Measurements from ENCODE around the gene MRPL34. TPM values are rescaled to one million over a fixed set of nuclear protein-coding genes. Genes with fewer than 3 reads are reported as not detected.

Gene MRPL34
- total RNA-seq, 1 experiment from 2014 or later, result 78.9 TPM

DNA sequence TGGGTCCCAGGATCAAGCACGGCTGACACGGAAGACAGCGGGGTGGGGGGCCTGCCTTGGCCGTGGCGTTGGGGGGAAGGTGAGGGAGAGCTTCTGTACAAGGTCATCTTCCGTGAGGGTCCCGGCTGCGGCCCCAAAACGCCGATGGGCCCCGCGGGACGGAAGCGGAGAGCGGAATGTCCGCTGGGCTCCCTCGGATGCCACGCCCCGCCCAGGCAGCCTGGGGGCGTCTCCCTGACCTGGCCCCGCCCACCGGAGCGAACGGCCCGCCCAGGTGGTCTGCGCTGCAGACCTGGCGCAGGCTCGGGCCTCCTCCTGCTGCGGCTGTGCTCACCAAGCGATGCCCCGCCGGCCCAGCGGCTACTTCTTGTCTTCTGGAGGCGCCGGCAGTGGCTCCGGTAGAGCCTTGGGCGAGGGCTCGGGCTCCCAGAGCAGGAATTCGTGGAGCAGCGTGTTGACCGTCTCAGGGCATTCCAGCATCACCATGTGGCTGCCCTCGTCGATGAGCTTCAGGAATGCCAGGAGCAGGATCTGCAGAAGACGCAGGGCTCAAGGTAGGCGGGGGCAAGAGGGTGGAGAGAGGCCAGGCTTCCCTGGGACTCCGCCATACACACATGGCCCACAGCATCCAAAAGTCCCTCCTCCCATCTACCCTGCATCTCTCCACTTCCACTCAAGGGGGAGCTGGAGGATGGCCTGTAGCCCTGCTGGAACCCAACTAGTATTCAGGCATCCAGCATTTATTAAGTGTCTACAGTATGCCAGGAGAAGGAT, 13.2 kb upstream of the MRPL34 start:
- Mint-ChIP-seq H3K4me1 (ENCODE audit: low read depth, unreplicated experiment) (no peaks in the 10 kb centered on the region), H3K9me3 (ENCODE audit: unreplicated experiment) (no peaks in the 10 kb centered on the region), H3K27ac (ENCODE audit: unreplicated experiment) (peak overlapping the region; percentile 84), H3K36me3 (ENCODE audit: insufficient read depth, unreplicated experiment) (peaks cover 27% of the 10 kb centered on the region), H3K27me3 (ENCODE audit: insufficient read depth, unreplicated experiment) (no peaks in the 10 kb centered on the region), H3K4me3 (ENCODE audit: unreplicated experiment) (peak overlapping the region; percentile 83)
- intact Hi-C loops (cut with micrococcal nuclease; ENCODE audit: unreplicated experiment), result loop anchor here (1.0 to 5.0 kb wide), 3 partner anchors 13 to 98 kb away; partner anchors contain the start of gene MRPL34
- Histone ChIP-seq H3K36me3 (ENCODE audit: control insufficient read depth, insufficient read depth, low read length) (peaks cover 1% of the 10 kb centered on the region; the same call in 1 of the 2 replicates), H3K27me3 (replicated peaks; ENCODE audit: control insufficient read depth, insufficient read depth, low read length) (no peaks in the 10 kb centered on the region), H3K9me3 (no peaks in the 10 kb centered on the region), H3K4me3 (ENCODE audit: low read depth, low read length) (peak overlapping the region; percentile 70), H3K4me1 (no peaks in the 10 kb centered on the region)
- TF ChIP-seq, protein P1, sequence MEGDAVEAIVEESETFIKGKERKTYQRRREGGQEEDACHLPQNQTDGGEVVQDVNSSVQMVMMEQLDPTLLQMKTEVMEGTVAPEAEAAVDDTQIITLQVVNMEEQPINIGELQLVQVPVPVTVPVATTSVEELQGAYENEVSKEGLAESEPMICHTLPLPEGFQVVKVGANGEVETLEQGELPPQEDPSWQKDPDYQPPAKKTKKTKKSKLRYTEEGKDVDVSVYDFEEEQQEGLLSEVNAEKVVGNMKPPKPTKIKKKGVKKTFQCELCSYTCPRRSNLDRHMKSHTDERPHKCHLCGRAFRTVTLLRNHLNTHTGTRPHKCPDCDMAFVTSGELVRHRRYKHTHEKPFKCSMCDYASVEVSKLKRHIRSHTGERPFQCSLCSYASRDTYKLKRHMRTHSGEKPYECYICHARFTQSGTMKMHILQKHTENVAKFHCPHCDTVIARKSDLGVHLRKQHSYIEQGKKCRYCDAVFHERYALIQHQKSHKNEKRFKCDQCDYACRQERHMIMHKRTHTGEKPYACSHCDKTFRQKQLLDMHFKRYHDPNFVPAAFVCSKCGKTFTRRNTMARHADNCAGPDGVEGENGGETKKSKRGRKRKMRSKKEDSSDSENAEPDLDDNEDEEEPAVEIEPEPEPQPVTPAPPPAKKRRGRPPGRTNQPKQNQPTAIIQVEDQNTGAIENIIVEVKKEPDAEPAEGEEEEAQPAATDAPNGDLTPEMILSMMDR (IDR thresholded peaks at IDR 0.05; ENCODE audit: insufficient read depth in 1 of 2, low read depth in 1 of 2, low read length in 1 of 2, severe bottlenecking in 1 of 2, unreplicated experiment in 1 of 2), result peak; percentile 68 to 77
- POLR2A ChIA-PET, result interaction anchor here (0.6 to 1.6 kb wide), 6 partner anchors 13 to 608 kb away, joined by 3 to 12 read pairs (median 6); partner anchors contain the start of genes BABAM1, DDA1, MRPL34 and OCEL1
- CTCF ChIA-PET, result interaction anchor here (0.6 to 1.8 kb wide), 19 partner anchors 10 to 987 kb away, joined by 3 to 44 read pairs (median 3); partner anchors contain the start of genes ABHD8, DDA1, MRPL34 and OCEL1
- DNase-seq, result peak; percentile 91 to 92
- no TSS peak for BruUV-seq (replicated peaks)

DNA sequence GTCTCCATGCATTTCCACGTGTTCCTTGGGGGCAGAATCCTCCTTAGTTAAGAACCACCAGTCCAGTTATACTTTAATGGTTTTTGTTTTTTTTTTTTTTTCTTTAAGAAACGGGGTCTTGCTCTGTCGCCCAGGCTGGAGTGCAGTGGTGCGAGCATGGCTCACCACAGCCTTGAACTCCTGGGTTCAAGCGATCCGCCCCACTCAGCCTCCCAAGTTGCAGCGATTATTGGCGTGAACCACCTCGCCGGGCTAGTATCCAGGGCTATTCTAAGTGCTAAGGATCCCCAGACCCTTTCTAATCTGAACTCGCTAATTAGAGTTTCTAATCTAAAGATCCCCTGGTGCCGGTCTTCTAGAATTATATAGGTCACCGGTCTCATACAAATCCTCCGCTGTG, 12.1 kb upstream of the MRPL34 start:
- H3K27ac Mint-ChIP-seq (ENCODE audit: unreplicated experiment), result no peak overlapping the region
- H3K4me3 ChIP-seq (ENCODE audit: low read depth, low read length), result no peak overlapping the region; the same call in 1 of the 2 replicates
- no peaks in the 10 kb centered on the region for H3K4me1 Mint-ChIP-seq (ENCODE audit: low read depth, unreplicated experiment)
- H3K4me3 Mint-ChIP-seq (ENCODE audit: unreplicated experiment), result no peak overlapping the region
- H3K9me3 ChIP-seq, result peaks cover 5% of the 10 kb centered on the region; the same call in 1 of the 2 replicates
- intact Hi-C loops (cut with micrococcal nuclease; ENCODE audit: unreplicated experiment), result loop anchor here (2.0 to 5.0 kb wide), 2 partner anchors 34 to 97 kb away; no protein-coding TSS in a partner anchor
- no peaks in the 10 kb centered on the region for H3K4me1 ChIP-seq
- H3K27me3 Mint-ChIP-seq (ENCODE audit: insufficient read depth, unreplicated experiment), result no peaks in the 10 kb centered on the region
- BruUV-seq (replicated peaks), result TSS peak; percentile 28
- peaks cover 27% of the 10 kb centered on the region for H3K36me3 Mint-ChIP-seq (ENCODE audit: insufficient read depth, unreplicated experiment)
- no peaks in the 10 kb centered on the region for H3K27me3 ChIP-seq (replicated peaks; ENCODE audit: control insufficient read depth, insufficient read depth, low read length)
- POLR2A ChIA-PET, result interaction anchor here (1.6 kb wide), 1 partner anchor 12 kb away, joined by 12 read pairs; the partner anchor contains the start of gene MRPL34
- TF ChIP-seq, protein P1 (IDR thresholded peaks at IDR 0.05; ENCODE audit: insufficient read depth in 1 of 2, low read depth in 1 of 2, low read length in 1 of 2, severe bottlenecking in 1 of 2, unreplicated experiment in 1 of 2), result no peak
- no peak for DNase-seq
- CTCF ChIA-PET, result interaction anchor here (0.6 to 1.8 kb wide), 6 partner anchors 9 to 112 kb away, joined by 3 to 44 read pairs (median 5); partner anchors contain the start of genes ABHD8, BST2, MRPL34 and USHBP1
- H3K36me3 ChIP-seq (ENCODE audit: control insufficient read depth, insufficient read depth, low read length), result peaks cover 3% of the 10 kb centered on the region; the same call in 1 of the 2 replicates
- no peaks in the 10 kb centered on the region for H3K9me3 Mint-ChIP-seq (ENCODE audit: unreplicated experiment)

All from Caco-2 (cell line).